HG02571 (cell line): ENCODE data around the gene HPGDS.
"Not testable (repeated sequence)": the region's sequence is repeated elsewhere in the genome, so short reads cannot be mapped to it uniquely, and the experiment has no call there.

Experiments
- ATAC-seq: cut with Tn5 transposase; IDR thresholded peaks from one replicate; pipeline ENCODE4 v1.9.1; 2021; ENCODE audit warnings: mild to moderate bottlenecking, moderate library complexity; ENCODE audit not compliant: unreplicated experiment

HPGDS gene

GRCh38 chr4:94332983-94333590 lies 9.5 kb downstream of the HPGDS start:
- no peak for ATAC-seq

- ATAC-seq, result no peak
These were observed 12.7 kb downstream of the HPGDS start for GRCh38 chr4:94329933-94330332.

GRCh38 chr4:94325835-94326234 lies 16.8 kb downstream of the HPGDS start:
- no peak for ATAC-seq

- not testable (repeated sequence) for ATAC-seq
These were observed 22.7 kb downstream of the HPGDS start for GRCh38 chr4:94319927-94320326.

GRCh38 chr4:94307231-94307871 lies 35.3 kb downstream of the HPGDS start:
- ATAC-seq, result no peak

- ATAC-seq, result no peak
These were observed 35.9 kb downstream of the HPGDS start for GRCh38 chr4:94306713-94307112.

GRCh38 chr4:94305466-94306225 lies 37.0 kb downstream of the HPGDS start:
- no peak for ATAC-seq

GRCh38 chr4:94304365-94304971 lies 38.2 kb downstream of the HPGDS start:
- no peak for ATAC-seq

GRCh38 chr4:94302191-94302590 lies 40.4 kb downstream of the HPGDS start:
- ATAC-seq, result no peak

GRCh38 chr4:94298725-94299252 lies 43.8 kb downstream of the HPGDS start:
- ATAC-seq, result no peak

GRCh38 chr4:94295473-94295872 lies 47.2 kb downstream of the HPGDS start:
- not testable (repeated sequence) for ATAC-seq

GRCh38 chr4:94293981-94294380 lies 48.7 kb downstream of the HPGDS start:
- not testable (repeated sequence) for ATAC-seq

GRCh38 chr4:94290245-94290644 lies 52.4 kb downstream of the HPGDS start:
- ATAC-seq, result no peak

GRCh38 chr4:94285666-94286065 lies 57.0 kb downstream of the HPGDS start:
- ATAC-seq, result no peak

- no peak for ATAC-seq
These were observed 57.7 kb downstream of the HPGDS start for GRCh38 chr4:94284889-94285288.

GRCh38 chr4:94278781-94279180 lies 63.9 kb downstream of the HPGDS start:
- no peak for ATAC-seq

GRCh38 chr4:94277534-94277933 lies 65.1 kb downstream of the HPGDS start:
- no peak for ATAC-seq

GRCh38 chr4:94276204-94276603 lies 66.4 kb downstream of the HPGDS start:
- ATAC-seq, result no peak

- ATAC-seq, result no peak
These were observed 67.7 kb downstream of the HPGDS start for GRCh38 chr4:94274912-94275311.

- no peak for ATAC-seq
These were observed 71.4 kb downstream of the HPGDS start for GRCh38 chr4:94271248-94271647.

GRCh38 chr4:94267037-94267436 lies 75.6 kb downstream of the HPGDS start:
- no peak for ATAC-seq
